ENCODE results near the gene ELAC2. TPM values are rescaled to one million over a fixed set of nuclear protein-coding genes. Genes with fewer than 3 reads are reported as not detected.

Gene ELAC2
- total RNA-seq, 4 donors from 2014 or later = 57.1 to 235 (median 93.7) TPM

DNA sequence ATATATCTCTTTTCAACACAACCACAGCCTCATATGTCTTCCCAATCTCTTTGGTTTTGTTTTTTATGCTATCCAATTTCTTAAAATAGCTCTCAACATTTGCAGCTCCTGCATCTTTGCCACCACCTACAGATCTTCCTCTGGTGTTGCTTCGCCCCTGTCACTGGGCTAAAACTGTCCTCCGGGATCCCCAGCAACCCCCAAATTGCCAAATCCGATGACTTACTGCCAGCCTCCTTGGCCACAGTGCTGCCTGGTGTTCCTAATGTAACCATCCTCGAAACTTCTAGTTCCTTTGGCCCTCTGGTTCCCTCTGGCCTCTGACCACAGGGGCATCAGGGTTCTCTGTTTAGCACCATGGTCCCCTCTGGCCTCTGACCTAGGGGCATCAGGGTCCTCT, 70.8 kb downstream of the ELAC2 start:
- no peak for TF ChIP-seq POLR2A (IDR thresholded peaks at IDR 0.05)
- TF ChIP-seq, protein P1, sequence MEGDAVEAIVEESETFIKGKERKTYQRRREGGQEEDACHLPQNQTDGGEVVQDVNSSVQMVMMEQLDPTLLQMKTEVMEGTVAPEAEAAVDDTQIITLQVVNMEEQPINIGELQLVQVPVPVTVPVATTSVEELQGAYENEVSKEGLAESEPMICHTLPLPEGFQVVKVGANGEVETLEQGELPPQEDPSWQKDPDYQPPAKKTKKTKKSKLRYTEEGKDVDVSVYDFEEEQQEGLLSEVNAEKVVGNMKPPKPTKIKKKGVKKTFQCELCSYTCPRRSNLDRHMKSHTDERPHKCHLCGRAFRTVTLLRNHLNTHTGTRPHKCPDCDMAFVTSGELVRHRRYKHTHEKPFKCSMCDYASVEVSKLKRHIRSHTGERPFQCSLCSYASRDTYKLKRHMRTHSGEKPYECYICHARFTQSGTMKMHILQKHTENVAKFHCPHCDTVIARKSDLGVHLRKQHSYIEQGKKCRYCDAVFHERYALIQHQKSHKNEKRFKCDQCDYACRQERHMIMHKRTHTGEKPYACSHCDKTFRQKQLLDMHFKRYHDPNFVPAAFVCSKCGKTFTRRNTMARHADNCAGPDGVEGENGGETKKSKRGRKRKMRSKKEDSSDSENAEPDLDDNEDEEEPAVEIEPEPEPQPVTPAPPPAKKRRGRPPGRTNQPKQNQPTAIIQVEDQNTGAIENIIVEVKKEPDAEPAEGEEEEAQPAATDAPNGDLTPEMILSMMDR (IDR thresholded peaks at IDR 0.05) = no peak
- no peak for DNase-seq
- no peak overlapping the region for H3K4me3 ChIP-seq
- no peak overlapping the region for H3K27ac ChIP-seq
- no peaks in the 10 kb centered on the region for H3K4me1 ChIP-seq
- peaks cover 0 to 10% (median 0%) of the 10 kb centered on the region in 3 donors for H3K36me3 ChIP-seq
- H3K27me3 ChIP-seq = no peaks in the 10 kb centered on the region
- H3K9me3 ChIP-seq = no peaks in the 10 kb centered on the region

Other genes with a start within 250 kb of the ELAC2 start
- gene ARHGAP44, start 228.5 kb downstream of the ELAC2 start, total RNA-seq = 10 to 100 TPM; 11.2 to 19.7 (median 14.9) TPM

All from Peyer's patch (tissue), 4 donors.